NT2/D1 (cell line): ENCODE results near the gene RTP5.
"Not testable (repeated sequence)": the region's sequence is repeated elsewhere in the genome, so short reads cannot be mapped to it uniquely, and the experiment has no call there.

Source experiments
- DNase-seq: peaks from one replicate; pipeline ENCODE4 v3.0.0-alpha.2; 2011; ENCODE audit warnings: low read depth, low spot score
- H3K27me3 ChIP-seq: 2 replicates; pipeline ENCODE4 v1.6.0; 2011; ENCODE audit warnings: mild to moderate bottlenecking; ENCODE audit not compliant: insufficient read length, insufficient read depth
- H3K36me3 ChIP-seq: 2 replicates; pipeline ENCODE4 v1.6.1; 2011; ENCODE audit warnings: mild to moderate bottlenecking, low read length, mixed read lengths; ENCODE audit not compliant: insufficient read depth, insufficient read length
- H3K4me1 ChIP-seq: 2 replicates; pipeline ENCODE4 v1.5.1; 2011; ENCODE audit not compliant: insufficient read depth, insufficient read length
- H3K4me3 ChIP-seq: 2 replicates; pipeline ENCODE4 v1.5.1; 2011; ENCODE audit warnings: low read depth; ENCODE audit not compliant: insufficient read length
- H3K9ac ChIP-seq: 2 replicates; pipeline ENCODE4 v1.6.0; 2011; ENCODE audit warnings: low read depth; ENCODE audit not compliant: insufficient read length
- H3K9me3 ChIP-seq: 2 replicates; pipeline ENCODE4 v1.5.1; 2011; ENCODE audit warnings: mild to moderate bottlenecking, low read length; ENCODE audit not compliant: insufficient read depth
- SUZ12 ChIP-seq: IDR thresholded peaks from 2 replicates; pipeline ENCODE4 v1.6.1; 2011; ENCODE audit not compliant: insufficient read length, insufficient read depth; ENCODE audit errors: extremely low read depth
- YY1 ChIP-seq: IDR thresholded peaks from 2 replicates; pipeline ENCODE4 v1.6.1; 2011; ENCODE audit not compliant: insufficient read length, insufficient read depth
- ZNF274 ChIP-seq: IDR thresholded peaks from 2 replicates; pipeline ENCODE4 v1.6.1; 2011; ENCODE audit warnings: mild to moderate bottlenecking, low read depth, low read length

The RTP5 gene

GRCh38 chr2:241871538-241872312 is 2.2 kb downstream of the RTP5 start:
- Histone ChIP-seq H3K9ac (no peak overlapping the region), H3K4me3 (no peak overlapping the region), H3K9me3 (peaks cover 21% of the 10 kb centered on the region; the same call in 1 of the 2 replicates), H3K27me3 (no peaks in the 10 kb centered on the region), H3K4me1 (peaks cover 4% of the 10 kb centered on the region), H3K36me3 (no peaks in the 10 kb centered on the region)
- DNase-seq = no peak
- TF ChIP-seq ZNF274 = no peak
- no peak for TF ChIP-seq YY1
- no peak for TF ChIP-seq SUZ12

- H3K36me3 ChIP-seq = no peaks in the 10 kb centered on the region
- no peaks in the 10 kb centered on the region for H3K27me3 ChIP-seq
- H3K4me3 ChIP-seq = no peak overlapping the region
- peaks cover 6% of the 10 kb centered on the region for H3K4me1 ChIP-seq
- peaks cover 21% of the 10 kb centered on the region; the same call in 1 of the 2 replicates for H3K9me3 ChIP-seq
- TF ChIP-seq SUZ12 = no peak
- TF ChIP-seq YY1 = no peak
- no peak for TF ChIP-seq ZNF274
- no peak overlapping the region for H3K9ac ChIP-seq
- no peak for DNase-seq
Observed at GRCh38 chr2:241872313-241872642, 2.7 kb downstream of the RTP5 start.

GRCh38 chr2:241873081-241873802 is 3.7 kb downstream of the RTP5 start:
- TF ChIP-seq ZNF274 = no peak
- no peak for TF ChIP-seq YY1
- no peaks in the 10 kb centered on the region for H3K27me3 ChIP-seq
- peaks cover 21% of the 10 kb centered on the region; the same call in 1 of the 2 replicates for H3K9me3 ChIP-seq
- no peaks in the 10 kb centered on the region for H3K36me3 ChIP-seq
- no peak overlapping the region for H3K9ac ChIP-seq
- H3K4me1 ChIP-seq = peaks cover 6% of the 10 kb centered on the region
- H3K4me3 ChIP-seq = no peak overlapping the region
- no peak for DNase-seq

- DNase-seq = no peak
- no peak overlapping the region for H3K9ac ChIP-seq
- peaks cover 9% of the 10 kb centered on the region for H3K4me1 ChIP-seq
- H3K4me3 ChIP-seq = no peak overlapping the region
- TF ChIP-seq ZNF274 = no peak
- no peak for TF ChIP-seq YY1
- no peak for TF ChIP-seq SUZ12
- peaks cover 21% of the 10 kb centered on the region; the same call in 1 of the 2 replicates for H3K9me3 ChIP-seq
- no peaks in the 10 kb centered on the region for H3K36me3 ChIP-seq
- H3K27me3 ChIP-seq = no peaks in the 10 kb centered on the region
Observed at GRCh38 chr2:241873803-241874110, 4.2 kb downstream of the RTP5 start.

- H3K4me3 ChIP-seq = no peak overlapping the region
Observed at GRCh38 chr2:241874277-241874925, 4.9 kb downstream of the RTP5 start.

GRCh38 chr2:241875754-241876527 is 6.4 kb downstream of the RTP5 start:
- H3K27me3 ChIP-seq, H3K9ac ChIP-seq, DNase-seq, H3K4me3 ChIP-seq, H3K4me1 ChIP-seq, H3K36me3 ChIP-seq: not testable (repeated sequence)
- peaks cover 21% of the 10 kb centered on the region; the same call in 1 of the 2 replicates for H3K9me3 ChIP-seq

More at GRCh38 chr2:241874277-241874925, 4.9 kb downstream of the RTP5 start:
- Histone ChIP-seq H3K4me1 (peaks cover 9% of the 10 kb centered on the region), H3K9ac (no peak overlapping the region), H3K9me3 (peaks cover 21% of the 10 kb centered on the region; the same call in 1 of the 2 replicates), H3K27me3 (no peaks in the 10 kb centered on the region), H3K36me3 (no peaks in the 10 kb centered on the region)
- TF ChIP-seq SUZ12 = no peak
- no peak for TF ChIP-seq ZNF274
- TF ChIP-seq YY1 = no peak
- no peak for DNase-seq
